Measurements from ENCODE around the gene PAK4. TPM values are rescaled to one million over a fixed set of nuclear protein-coding genes. Genes with fewer than 3 reads are reported as not detected.

PAK4 gene
- total and polyA plus RNA-seq, 10 of the 15 experiments (the other 5 are each of a cell fraction or from before 2014, with no cell fraction given): 0.08 to 19.3 (median 5.9) TPM

DNA sequence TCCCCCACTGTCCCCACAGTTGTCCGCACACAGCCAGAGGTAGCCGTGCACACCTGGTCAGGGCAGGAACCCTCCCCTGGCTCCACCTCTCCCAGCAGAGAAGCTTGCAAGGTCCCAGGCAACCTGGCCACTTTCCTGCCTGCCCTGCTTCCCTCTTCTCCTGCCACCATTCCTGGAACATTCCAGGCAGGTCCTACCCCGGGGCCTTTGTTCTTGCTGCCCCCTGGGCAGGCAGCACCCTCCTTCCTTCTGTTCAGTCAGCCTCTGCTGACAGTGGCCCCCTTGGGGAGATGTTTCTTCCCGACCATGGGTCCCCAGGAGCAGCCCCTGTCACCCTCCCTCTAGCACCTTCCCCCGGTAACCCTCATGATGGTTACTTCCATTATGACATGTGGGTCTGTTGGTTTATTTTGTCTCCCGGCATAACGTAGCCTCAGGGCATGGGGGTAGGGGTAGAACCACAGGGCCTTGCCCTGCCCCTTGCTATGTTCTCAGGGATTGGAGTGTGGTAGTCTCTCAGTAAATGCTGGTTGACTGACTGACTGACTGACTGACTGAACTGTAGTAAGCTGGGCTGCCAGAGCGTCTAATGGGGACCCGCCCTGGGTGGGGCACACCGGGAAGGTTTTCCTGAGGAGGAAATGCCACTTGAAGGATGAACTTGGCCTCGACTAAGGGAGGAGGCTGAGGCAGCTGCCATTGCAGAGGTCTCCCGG is 10.8 kb downstream of the PAK4 start:
- TF ChIP-seq, protein P1, sequence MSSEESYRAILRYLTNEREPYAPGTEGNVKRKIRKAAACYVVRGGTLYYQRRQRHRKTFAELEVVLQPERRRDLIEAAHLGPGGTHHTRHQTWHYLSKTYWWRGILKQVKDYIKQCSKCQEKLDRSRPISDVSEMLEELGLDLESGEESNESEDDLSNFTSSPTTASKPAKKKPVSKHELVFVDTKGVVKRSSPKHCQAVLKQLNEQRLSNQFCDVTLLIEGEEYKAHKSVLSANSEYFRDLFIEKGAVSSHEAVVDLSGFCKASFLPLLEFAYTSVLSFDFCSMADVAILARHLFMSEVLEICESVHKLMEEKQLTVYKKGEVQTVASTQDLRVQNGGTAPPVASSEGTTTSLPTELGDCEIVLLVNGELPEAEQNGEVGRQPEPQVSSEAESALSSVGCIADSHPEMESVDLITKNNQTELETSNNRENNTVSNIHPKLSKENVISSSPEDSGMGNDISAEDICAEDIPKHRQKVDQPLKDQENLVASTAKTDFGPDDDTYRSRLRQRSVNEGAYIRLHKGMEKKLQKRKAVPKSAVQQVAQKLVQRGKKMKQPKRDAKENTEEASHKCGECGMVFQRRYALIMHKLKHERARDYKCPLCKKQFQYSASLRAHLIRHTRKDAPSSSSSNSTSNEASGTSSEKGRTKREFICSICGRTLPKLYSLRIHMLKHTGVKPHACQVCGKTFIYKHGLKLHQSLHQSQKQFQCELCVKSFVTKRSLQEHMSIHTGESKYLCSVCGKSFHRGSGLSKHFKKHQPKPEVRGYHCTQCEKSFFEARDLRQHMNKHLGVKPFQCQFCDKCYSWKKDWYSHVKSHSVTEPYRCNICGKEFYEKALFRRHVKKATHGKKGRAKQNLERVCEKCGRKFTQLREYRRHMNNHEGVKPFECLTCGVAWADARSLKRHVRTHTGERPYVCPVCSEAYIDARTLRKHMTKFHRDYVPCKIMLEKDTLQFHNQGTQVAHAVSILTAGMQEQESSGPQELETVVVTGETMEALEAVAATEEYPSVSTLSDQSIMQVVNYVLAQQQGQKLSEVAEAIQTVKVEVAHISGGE (CRISPR knock-in tag; IDR thresholded peaks at IDR 0.05): no peak
- TF ChIP-seq CHD4 (IDR thresholded peaks at IDR 0.05) (no peak), ATF2 (IDR thresholded peaks at IDR 0.05; ENCODE audit: low read length) (no peak)
- TF ChIP-seq, protein P2, sequence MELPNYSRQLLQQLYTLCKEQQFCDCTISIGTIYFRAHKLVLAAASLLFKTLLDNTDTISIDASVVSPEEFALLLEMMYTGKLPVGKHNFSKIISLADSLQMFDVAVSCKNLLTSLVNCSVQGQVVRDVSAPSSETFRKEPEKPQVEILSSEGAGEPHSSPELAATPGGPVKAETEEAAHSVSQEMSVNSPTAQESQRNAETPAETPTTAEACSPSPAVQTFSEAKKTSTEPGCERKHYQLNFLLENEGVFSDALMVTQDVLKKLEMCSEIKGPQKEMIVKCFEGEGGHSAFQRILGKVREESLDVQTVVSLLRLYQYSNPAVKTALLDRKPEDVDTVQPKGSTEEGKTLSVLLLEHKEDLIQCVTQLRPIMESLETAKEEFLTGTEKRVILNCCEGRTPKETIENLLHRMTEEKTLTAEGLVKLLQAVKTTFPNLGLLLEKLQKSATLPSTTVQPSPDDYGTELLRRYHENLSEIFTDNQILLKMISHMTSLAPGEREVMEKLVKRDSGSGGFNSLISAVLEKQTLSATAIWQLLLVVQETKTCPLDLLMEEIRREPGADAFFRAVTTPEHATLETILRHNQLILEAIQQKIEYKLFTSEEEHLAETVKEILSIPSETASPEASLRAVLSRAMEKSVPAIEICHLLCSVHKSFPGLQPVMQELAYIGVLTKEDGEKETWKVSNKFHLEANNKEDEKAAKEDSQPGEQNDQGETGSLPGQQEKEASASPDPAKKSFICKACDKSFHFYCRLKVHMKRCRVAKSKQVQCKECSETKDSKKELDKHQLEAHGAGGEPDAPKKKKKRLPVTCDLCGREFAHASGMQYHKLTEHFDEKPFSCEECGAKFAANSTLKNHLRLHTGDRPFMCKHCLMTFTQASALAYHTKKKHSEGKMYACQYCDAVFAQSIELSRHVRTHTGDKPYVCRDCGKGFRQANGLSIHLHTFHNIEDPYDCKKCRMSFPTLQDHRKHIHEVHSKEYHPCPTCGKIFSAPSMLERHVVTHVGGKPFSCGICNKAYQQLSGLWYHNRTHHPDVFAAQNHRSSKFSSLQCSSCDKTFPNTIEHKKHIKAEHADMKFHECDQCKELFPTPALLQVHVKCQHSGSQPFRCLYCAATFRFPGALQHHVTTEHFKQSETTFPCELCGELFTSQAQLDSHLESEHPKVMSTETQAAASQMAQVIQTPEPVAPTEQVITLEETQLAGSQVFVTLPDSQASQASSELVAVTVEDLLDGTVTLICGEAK (IDR thresholded peaks at IDR 0.05; ENCODE audit: borderline replicate concordance): no peak
- TF ChIP-seq, protein P3, sequence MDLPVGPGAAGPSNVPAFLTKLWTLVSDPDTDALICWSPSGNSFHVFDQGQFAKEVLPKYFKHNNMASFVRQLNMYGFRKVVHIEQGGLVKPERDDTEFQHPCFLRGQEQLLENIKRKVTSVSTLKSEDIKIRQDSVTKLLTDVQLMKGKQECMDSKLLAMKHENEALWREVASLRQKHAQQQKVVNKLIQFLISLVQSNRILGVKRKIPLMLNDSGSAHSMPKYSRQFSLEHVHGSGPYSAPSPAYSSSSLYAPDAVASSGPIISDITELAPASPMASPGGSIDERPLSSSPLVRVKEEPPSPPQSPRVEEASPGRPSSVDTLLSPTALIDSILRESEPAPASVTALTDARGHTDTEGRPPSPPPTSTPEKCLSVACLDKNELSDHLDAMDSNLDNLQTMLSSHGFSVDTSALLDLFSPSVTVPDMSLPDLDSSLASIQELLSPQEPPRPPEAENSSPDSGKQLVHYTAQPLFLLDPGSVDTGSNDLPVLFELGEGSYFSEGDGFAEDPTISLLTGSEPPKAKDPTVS (IDR thresholded peaks at IDR 0.05; ENCODE audit: low read depth, low read length): no peak
- TF ChIP-seq, protein P4, sequence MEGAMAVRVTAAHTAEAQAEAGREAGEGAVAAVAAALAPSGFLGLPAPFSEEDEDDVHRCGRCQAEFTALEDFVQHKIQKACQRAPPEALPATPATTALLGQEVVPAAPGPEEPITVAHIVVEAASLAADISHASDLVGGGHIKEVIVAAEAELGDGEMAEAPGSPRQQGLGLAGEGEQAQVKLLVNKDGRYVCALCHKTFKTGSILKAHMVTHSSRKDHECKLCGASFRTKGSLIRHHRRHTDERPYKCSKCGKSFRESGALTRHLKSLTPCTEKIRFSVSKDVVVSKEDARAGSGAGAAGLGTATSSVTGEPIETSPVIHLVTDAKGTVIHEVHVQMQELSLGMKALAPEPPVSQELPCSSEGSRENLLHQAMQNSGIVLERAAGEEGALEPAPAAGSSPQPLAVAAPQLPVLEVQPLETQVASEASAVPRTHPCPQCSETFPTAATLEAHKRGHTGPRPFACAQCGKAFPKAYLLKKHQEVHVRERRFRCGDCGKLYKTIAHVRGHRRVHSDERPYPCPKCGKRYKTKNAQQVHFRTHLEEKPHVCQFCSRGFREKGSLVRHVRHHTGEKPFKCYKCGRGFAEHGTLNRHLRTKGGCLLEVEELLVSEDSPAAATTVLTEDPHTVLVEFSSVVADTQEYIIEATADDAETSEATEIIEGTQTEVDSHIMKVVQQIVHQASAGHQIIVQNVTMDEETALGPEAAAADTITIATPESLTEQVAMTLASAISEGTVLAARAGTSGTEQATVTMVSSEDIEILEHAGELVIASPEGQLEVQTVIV (IDR thresholded peaks at IDR 0.05; ENCODE audit: borderline replicate concordance, partially characterized antibody): no peak
- H3K9ac ChIP-seq (ENCODE audit: control insufficient read depth, insufficient read depth, low read length): no peak overlapping the region

More for the DNA sequence above, 10.8 kb downstream of the PAK4 start:
- DNase-seq (ENCODE audit: low read depth, low spot score): no peak
- no peak for FAIRE-seq
- no peak overlapping the region for H3K4me2 ChIP-seq (ENCODE audit: control insufficient read depth, insufficient read depth)
- BruUV-seq (replicated peaks): no TSS peak
- peaks cover 9% of the 10 kb centered on the region for H3K4me1 ChIP-seq (ENCODE audit: control insufficient read depth, insufficient read depth, low read length)
- no peaks in the 10 kb centered on the region for H4K20me1 ChIP-seq (ENCODE audit: control insufficient read depth, insufficient read depth)
- ChIA-PET POLR2A (no interaction called here), CTCF (no interaction called here), RAD21 (ENCODE audit: unreplicated experiment) (no interaction called here), SMC1A (ENCODE audit: uncharacterized antibody, unreplicated experiment) (no interaction called here)
- H3K9me3 ChIP-seq (replicated peaks; ENCODE audit: control insufficient read depth, insufficient read depth, low read length): no peaks in the 10 kb centered on the region
- intact Hi-C loops (cut with micrococcal nuclease; ENCODE audit: unreplicated experiment): no loop called here
- no peak overlapping the region for H2AFZ ChIP-seq (ENCODE audit: control insufficient read depth, low read depth, low read length)
- no peaks in the 10 kb centered on the region for H3K27me3 ChIP-seq (replicated peaks in 1 of 2; ENCODE audit: control insufficient read depth in 2 of 2, insufficient read depth in 2 of 2, low read length in 1 of 2)
- no peak overlapping the region for H3K27ac ChIP-seq (ENCODE audit: control insufficient read depth, insufficient read depth)
- no peak for ATAC-seq
- no peak overlapping the region for H3K4me3 ChIP-seq
- H3K36me3 ChIP-seq (ENCODE audit: control insufficient read depth in 2 of 2, insufficient read depth in 2 of 2, low read length in 1 of 2): no peaks in the 10 kb centered on the region
- in situ Hi-C loops (cut with MboI): no loop called here
- WGBS (ENCODE audit: insufficient coverage, insufficient replicate concordance, low lambda C conversion rate, missing lambda C conversion rate): 67% methylated on average over 12 of the region's 12 CpGs
- no peaks in the 10 kb centered on the region; the same call in 1 of the 2 replicates for H3K79me2 ChIP-seq (ENCODE audit: control insufficient read depth, insufficient read depth, low read length)
